Neural progenitor cell (in vitro differentiated cells): ENCODE data around the gene SYNDIG1. TPM values are rescaled to one million over a fixed set of nuclear protein-coding genes. Genes with fewer than 3 reads are reported as not detected.

ENCODE experiments used
- DNase-seq: peaks from one replicate; pipeline ENCODE4 v3.0.0-alpha.2; 2016; ENCODE audit warnings: low spot score
- H2AFZ ChIP-seq: fragments of 200-600 bp; sonication (generic); replicated peaks from 2 replicates; pipeline ENCODE4 v1.6.1; 2016; ENCODE audit warnings: antibody characterized with exemption
- H3F3A ChIP-seq: fragments of 200-600 bp; sonication (generic); 2 replicates; pipeline ENCODE4 v1.6.1; 2016; ENCODE audit warnings: antibody characterized with exemption, low read depth
- H3K27ac ChIP-seq: fragments of 200-600 bp; sonication (generic); 2 replicates; pipeline ENCODE4 v1.5.1; 2016; ENCODE audit warnings: mild to moderate bottlenecking
- H3K27me3 ChIP-seq: fragments of 200-600 bp; sonication (generic); 2 replicates; pipeline ENCODE4 v1.6.1; 2016; ENCODE audit warnings: mild to moderate bottlenecking, moderate library complexity
- H3K36me3 ChIP-seq: fragments of 200-600 bp; sonication (generic); 2 replicates; pipeline ENCODE4 v1.5.1; 2016
- H3K4me1 ChIP-seq: fragments of 200-600 bp; sonication (generic); 2 replicates; pipeline ENCODE4 v1.6.1; 2016; ENCODE audit warnings: mixed run types
- H3K4me2 ChIP-seq: fragments of 200-600 bp; sonication (generic); 2 replicates; pipeline ENCODE4 v1.6.1; 2016
- H3K4me3 ChIP-seq: fragments of 200-600 bp; sonication (generic); 2 replicates; pipeline ENCODE4 v1.5.1; 2016
- H3K79me2 ChIP-seq: fragments of 200-600 bp; sonication (generic); 2 replicates; pipeline ENCODE4 v1.6.1; 2016; ENCODE audit warnings: low read depth
- H3K9ac ChIP-seq: fragments of 200-600 bp; sonication (generic); 2 replicates; pipeline ENCODE4 v1.6.1; 2016
- H3K9me3 ChIP-seq: fragments of 200-600 bp; sonication (generic); 2 replicates; pipeline ENCODE4 v1.5.1; 2016; ENCODE audit warnings: low read depth
- H4K20me1 ChIP-seq: fragments of 200-600 bp; sonication (generic); 2 replicates; pipeline ENCODE4 v1.6.1; 2016; ENCODE audit warnings: low read depth
- H3K27ac Mint-ChIP-seq: 3 replicates; pipeline ENCODE4 v1.8.0; 2021; ENCODE audit warnings: mixed read lengths
- H3K27me3 Mint-ChIP-seq: 2 replicates; pipeline ENCODE4 v1.8.0; 2022; ENCODE audit warnings: low read depth, mild to moderate bottlenecking, inconsistent platforms, moderate library complexity, mixed read lengths; ENCODE audit not compliant: insufficient read depth
- H3K36me3 Mint-ChIP-seq: 3 replicates; pipeline ENCODE4 v1.8.0; 2021; ENCODE audit warnings: mixed read lengths
- H3K4me1 Mint-ChIP-seq: 3 replicates; pipeline ENCODE4 v1.8.0; 2021; ENCODE audit warnings: mixed read lengths
- H3K4me3 Mint-ChIP-seq: 3 replicates; pipeline ENCODE4 v1.8.0; 2021; ENCODE audit warnings: mild to moderate bottlenecking, moderate library complexity, mixed read lengths
- H3K9me3 Mint-ChIP-seq: 3 replicates; pipeline ENCODE4 v1.8.0; 2020; ENCODE audit warnings: mixed read lengths
- CTCF ChIP-seq: fragments of 200-600 bp; sonication (generic); IDR thresholded peaks from 2 replicates; pipeline ENCODE4 v1.5.1; 2017; ENCODE audit warnings: antibody characterized with exemption, mild to moderate bottlenecking
- EZH2 ChIP-seq: fragments of 200-600 bp; sonication (generic); IDR thresholded peaks from 2 replicates; pipeline ENCODE4 v1.6.1; 2017; ENCODE audit warnings: antibody characterized with exemption, mild to moderate bottlenecking, moderate library complexity
- EZH2phosphoT487 ChIP-seq: fragments of 200-600 bp; sonication (generic); IDR thresholded peaks from 2 replicates; pipeline ENCODE4 v1.6.1; 2017; ENCODE audit warnings: antibody characterized with exemption
- total RNA-seq: library from RNA; depleted of rRNA; stranded (reverse); fragments of >200 nt; gene quantifications from 2 replicates; pipeline ENCODE4 v1.2.3, GENCODE V29; 2015; ENCODE audit warnings: low replicate concordance

The SYNDIG1 gene
- total RNA-seq, 1 donor from 2014 or later: 1.0 TPM

- Histone ChIP-seq H3K9me3 (no peaks in the 10 kb centered on the region), H3K79me2 (no peaks in the 10 kb centered on the region), H3F3A (no peaks in the 10 kb centered on the region), H2AFZ (no peak overlapping the region), H3K9ac (no peak overlapping the region), H3K4me3 (no peak overlapping the region), H3K27ac (no peak overlapping the region), H4K20me1 (no peaks in the 10 kb centered on the region), H3K36me3 (no peaks in the 10 kb centered on the region), H3K27me3 (no peaks in the 10 kb centered on the region), H3K4me1 (no peaks in the 10 kb centered on the region), H3K4me2 (no peak overlapping the region)
- H3K27ac Mint-ChIP-seq: peak overlapping the region; percentile 74
- no peak overlapping the region for H3K4me3 Mint-ChIP-seq
- H3K36me3 Mint-ChIP-seq: no peaks in the 10 kb centered on the region
- no peak for DNase-seq
- H3K4me1 Mint-ChIP-seq: peaks cover 18% of the 10 kb centered on the region
- no peaks in the 10 kb centered on the region for H3K9me3 Mint-ChIP-seq
- TF ChIP-seq CTCF (no peak), EZH2 (no peak), EZH2phosphoT487 (no peak)
- H3K27me3 Mint-ChIP-seq: peaks cover 7% of the 10 kb centered on the region
These were observed 189.7 kb downstream of the SYNDIG1 start for GRCh38 chr20:24658920-24659660.

- Mint-ChIP-seq H3K27ac (no peak overlapping the region), H3K4me3 (no peak overlapping the region), H3K36me3 (no peaks in the 10 kb centered on the region), H3K27me3 (peaks cover 11% of the 10 kb centered on the region), H3K4me1 (peaks cover 18% of the 10 kb centered on the region), H3K9me3 (no peaks in the 10 kb centered on the region)
- H3K36me3 ChIP-seq: no peaks in the 10 kb centered on the region
- no peak overlapping the region for H3K27ac ChIP-seq
- H3K4me1 ChIP-seq: no peaks in the 10 kb centered on the region
- no peaks in the 10 kb centered on the region for H4K20me1 ChIP-seq
- no peak overlapping the region for H3K4me2 ChIP-seq
- no peaks in the 10 kb centered on the region for H3K9me3 ChIP-seq
- DNase-seq: no peak
- no peaks in the 10 kb centered on the region for H3F3A ChIP-seq
- no peaks in the 10 kb centered on the region for H3K79me2 ChIP-seq
- H3K9ac ChIP-seq: no peak overlapping the region
- no peak for TF ChIP-seq EZH2
- no peak for TF ChIP-seq CTCF
- no peak for TF ChIP-seq EZH2phosphoT487
- H3K27me3 ChIP-seq: no peaks in the 10 kb centered on the region
- no peak overlapping the region for H2AFZ ChIP-seq
- no peak overlapping the region for H3K4me3 ChIP-seq
These were observed 190.4 kb downstream of the SYNDIG1 start for GRCh38 chr20:24659835-24660234.

GRCh38 chr20:24660651-24661050 lies 191.2 kb downstream of the SYNDIG1 start:
- DNase-seq: no peak
- no peaks in the 10 kb centered on the region for H3K4me1 ChIP-seq
- no peak overlapping the region for H3K27ac ChIP-seq
- H3K27me3 ChIP-seq: no peaks in the 10 kb centered on the region
- Mint-ChIP-seq H3K27ac (no peak overlapping the region), H3K36me3 (no peaks in the 10 kb centered on the region), H3K9me3 (no peaks in the 10 kb centered on the region), H3K4me3 (no peak overlapping the region), H3K4me1 (peaks cover 18% of the 10 kb centered on the region), H3K27me3 (peaks cover 11% of the 10 kb centered on the region)
- no peak overlapping the region for H3K4me3 ChIP-seq
- no peaks in the 10 kb centered on the region for H3K36me3 ChIP-seq
- H3K9ac ChIP-seq: no peak overlapping the region
- no peak overlapping the region for H2AFZ ChIP-seq
- no peaks in the 10 kb centered on the region for H4K20me1 ChIP-seq
- no peaks in the 10 kb centered on the region for H3F3A ChIP-seq
- H3K4me2 ChIP-seq: no peak overlapping the region
- TF ChIP-seq EZH2phosphoT487 (no peak), CTCF (no peak), EZH2 (no peak)
- no peaks in the 10 kb centered on the region for H3K79me2 ChIP-seq
- H3K9me3 ChIP-seq: no peaks in the 10 kb centered on the region
